ENCODE data around the gene THAP3. TPM values are rescaled to one million over a fixed set of nuclear protein-coding genes. Genes with fewer than 3 reads are reported as not detected.

The THAP3 gene
- total RNA-seq, 2 donors from 2014 or later, result 13.0 to 22.4 TPM

DNA sequence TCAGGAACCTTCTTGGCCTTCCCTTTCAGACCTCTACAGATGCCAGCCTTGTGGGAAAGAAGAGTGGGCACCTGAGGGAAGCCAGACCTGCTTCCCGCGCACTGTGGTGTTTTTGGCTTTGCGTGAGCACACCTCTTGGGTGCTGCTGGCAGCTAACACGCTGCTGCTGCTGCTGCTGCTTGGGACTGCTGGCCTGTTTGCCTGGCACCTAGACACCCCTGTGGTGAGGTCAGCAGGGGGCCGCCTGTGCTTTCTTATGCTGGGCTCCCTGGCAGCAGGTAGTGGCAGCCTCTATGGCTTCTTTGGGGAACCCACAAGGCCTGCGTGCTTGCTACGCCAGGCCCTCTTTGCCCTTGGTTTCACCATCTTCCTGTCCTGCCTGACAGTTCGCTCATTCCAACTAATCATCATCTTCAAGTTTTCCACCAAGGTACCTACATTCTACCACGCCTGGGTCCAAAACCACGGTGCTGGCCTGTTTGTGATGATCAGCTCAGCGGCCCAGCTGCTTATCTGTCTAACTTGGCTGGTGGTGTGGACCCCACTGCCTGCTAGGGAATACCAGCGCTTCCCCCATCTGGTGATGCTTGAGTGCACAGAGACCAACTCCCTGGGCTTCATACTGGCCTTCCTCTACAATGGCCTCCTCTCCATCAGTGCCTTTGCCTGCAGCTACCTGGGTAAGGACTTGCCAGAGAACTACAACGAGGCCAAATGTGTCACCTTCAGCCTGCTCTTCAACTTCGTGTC lies 45.9 kb upstream of the THAP3 start:
- Mint-ChIP-seq H3K4me1 (peaks cover 23% of the 10 kb centered on the region), H3K36me3 (ENCODE audit: low read depth) (peaks cover 7% of the 10 kb centered on the region), H3K27ac (peak overlapping the region; percentile 94), H3K9me3 (no peaks in the 10 kb centered on the region), H3K27me3 (ENCODE audit: insufficient read depth) (no peaks in the 10 kb centered on the region), H3K4me3 (peak overlapping the region; percentile 86)
- Histone ChIP-seq H3K4me1 (ENCODE audit: control insufficient read depth, insufficient read depth, low read length) (peaks cover 13% of the 10 kb centered on the region), H3K9me3 (ENCODE audit: control insufficient read depth, low read length) (no peaks in the 10 kb centered on the region), H3K9ac (ENCODE audit: extremely low read depth, low read length, poor library complexity, severe bottlenecking) (no peak overlapping the region), H3K27ac (ENCODE audit: low read depth, low read length) (peak overlapping the region; percentile 67), H3K27me3 (ENCODE audit: control insufficient read depth, insufficient read depth, low read length, poor library complexity, severe bottlenecking) (no peaks in the 10 kb centered on the region), H3K4me3 (ENCODE audit: low read length) (peak overlapping the region; percentile 93), H3K36me3 (ENCODE audit: control insufficient read depth, insufficient read depth, low read length) (no peaks in the 10 kb centered on the region)
- no peak for DNase-seq
- WGBS, 2 experiments (ENCODE audit: insufficient coverage in 1 of 2, insufficient read length in 1 of 2), result 88 to 91% methylated on average over 10 to 14 of the region's 14 CpGs
- TF ChIP-seq, protein P1, sequence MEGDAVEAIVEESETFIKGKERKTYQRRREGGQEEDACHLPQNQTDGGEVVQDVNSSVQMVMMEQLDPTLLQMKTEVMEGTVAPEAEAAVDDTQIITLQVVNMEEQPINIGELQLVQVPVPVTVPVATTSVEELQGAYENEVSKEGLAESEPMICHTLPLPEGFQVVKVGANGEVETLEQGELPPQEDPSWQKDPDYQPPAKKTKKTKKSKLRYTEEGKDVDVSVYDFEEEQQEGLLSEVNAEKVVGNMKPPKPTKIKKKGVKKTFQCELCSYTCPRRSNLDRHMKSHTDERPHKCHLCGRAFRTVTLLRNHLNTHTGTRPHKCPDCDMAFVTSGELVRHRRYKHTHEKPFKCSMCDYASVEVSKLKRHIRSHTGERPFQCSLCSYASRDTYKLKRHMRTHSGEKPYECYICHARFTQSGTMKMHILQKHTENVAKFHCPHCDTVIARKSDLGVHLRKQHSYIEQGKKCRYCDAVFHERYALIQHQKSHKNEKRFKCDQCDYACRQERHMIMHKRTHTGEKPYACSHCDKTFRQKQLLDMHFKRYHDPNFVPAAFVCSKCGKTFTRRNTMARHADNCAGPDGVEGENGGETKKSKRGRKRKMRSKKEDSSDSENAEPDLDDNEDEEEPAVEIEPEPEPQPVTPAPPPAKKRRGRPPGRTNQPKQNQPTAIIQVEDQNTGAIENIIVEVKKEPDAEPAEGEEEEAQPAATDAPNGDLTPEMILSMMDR (conservative IDR thresholded peaks at IDR 0.05), result no peak

DNA sequence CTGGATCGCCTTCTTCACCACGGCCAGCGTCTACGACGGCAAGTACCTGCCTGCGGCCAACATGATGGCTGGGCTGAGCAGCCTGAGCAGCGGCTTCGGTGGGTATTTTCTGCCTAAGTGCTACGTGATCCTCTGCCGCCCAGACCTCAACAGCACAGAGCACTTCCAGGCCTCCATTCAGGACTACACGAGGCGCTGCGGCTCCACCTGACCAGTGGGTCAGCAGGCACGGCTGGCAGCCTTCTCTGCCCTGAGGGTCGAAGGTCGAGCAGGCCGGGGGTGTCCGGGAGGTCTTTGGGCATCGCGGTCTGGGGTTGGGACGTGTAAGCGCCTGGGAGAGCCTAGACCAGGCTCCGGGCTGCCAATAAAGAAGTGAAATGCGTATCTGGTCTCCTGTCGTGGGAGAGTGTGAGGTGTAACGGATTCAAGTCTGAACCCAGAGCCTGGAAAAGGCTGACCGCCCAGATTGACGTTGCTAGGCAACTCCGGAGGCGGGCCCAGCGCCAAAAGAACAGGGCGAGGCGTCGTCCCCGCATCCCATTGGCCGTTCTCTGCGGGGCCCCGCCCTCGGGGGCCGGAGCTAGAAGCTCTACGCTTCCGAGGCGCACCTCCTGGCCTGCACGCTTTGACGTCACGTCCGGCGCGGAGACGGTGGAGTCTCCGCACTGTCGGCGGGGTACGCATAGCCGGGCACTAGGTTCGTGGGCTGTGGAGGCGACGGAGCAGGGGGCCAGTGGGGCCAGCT lies 45.1 kb upstream of the THAP3 start, which contains the start of gene ZBTB48:
TSS of gene ZBTB48 (plus strand) at position 621 of the 745 bp plus-strand sequence. CDS start 616 bp downstream, outside the sequence.
- Mint-ChIP-seq H3K27me3 (ENCODE audit: insufficient read depth) (no peaks in the 10 kb centered on the region), H3K4me3 (peak within 1 kb of the TSS; percentile 86), H3K4me1 (peaks cover 26% of the 10 kb centered on the region), H3K9me3 (no peaks in the 10 kb centered on the region), H3K27ac (peak within 1 kb of the TSS; percentile 94), H3K36me3 (ENCODE audit: low read depth) (peaks cover 7% of the 10 kb centered on the region)
- Histone ChIP-seq H3K4me3 (ENCODE audit: low read length) (peak within 1 kb of the TSS; percentile 93), H3K27ac (ENCODE audit: low read depth, low read length) (peak within 1 kb of the TSS; percentile 67), H3K9me3 (ENCODE audit: control insufficient read depth, low read length) (no peaks in the 10 kb centered on the region), H3K4me1 (ENCODE audit: control insufficient read depth, insufficient read depth, low read length) (peaks cover 13% of the 10 kb centered on the region), H3K36me3 (ENCODE audit: control insufficient read depth, insufficient read depth, low read length) (no peaks in the 10 kb centered on the region), H3K27me3 (ENCODE audit: control insufficient read depth, insufficient read depth, low read length, poor library complexity, severe bottlenecking) (no peaks in the 10 kb centered on the region), H3K9ac (ENCODE audit: extremely low read depth, low read length, poor library complexity, severe bottlenecking) (peak within 1 kb of the TSS; percentile 77)
- DNase-seq, result peak; percentile 99
- TF ChIP-seq, protein P1 (conservative IDR thresholded peaks at IDR 0.05), result no peak
- 22 to 41% methylated on average over 29 to 58 of the region's 58 CpGs for WGBS, 2 experiments (ENCODE audit: insufficient coverage in 1 of 2, insufficient read length in 1 of 2)

GRCh38 chr1:6580119-6580592 lies 44.5 kb upstream of the THAP3 start:
- no peaks in the 10 kb centered on the region for H3K27me3 Mint-ChIP-seq (ENCODE audit: insufficient read depth)
- peak overlapping the region; percentile 30 for H3K27ac ChIP-seq (ENCODE audit: low read depth, low read length)

More at GRCh38 chr1:6580119-6580592, 44.5 kb upstream of the THAP3 start:
- no peak for DNase-seq
- peaks cover 13% of the 10 kb centered on the region for H3K4me1 ChIP-seq (ENCODE audit: control insufficient read depth, insufficient read depth, low read length)
- no peaks in the 10 kb centered on the region for H3K27me3 ChIP-seq (ENCODE audit: control insufficient read depth, insufficient read depth, low read length, poor library complexity, severe bottlenecking)
- H3K9me3 ChIP-seq (ENCODE audit: control insufficient read depth, low read length), result no peaks in the 10 kb centered on the region
- no peaks in the 10 kb centered on the region for H3K36me3 ChIP-seq (ENCODE audit: control insufficient read depth, insufficient read depth, low read length)
- peaks cover 27% of the 10 kb centered on the region for H3K4me1 Mint-ChIP-seq
- H3K9me3 Mint-ChIP-seq, result no peaks in the 10 kb centered on the region
- 2 to 7% methylated on average over 11 to 30 of the region's 30 CpGs for WGBS, 2 experiments (ENCODE audit: insufficient coverage in 1 of 2, insufficient read length in 1 of 2)
- H3K27ac Mint-ChIP-seq, result peak overlapping the region; percentile 93
- H3K4me3 ChIP-seq (ENCODE audit: low read length), result peak overlapping the region; percentile 93
- H3K36me3 Mint-ChIP-seq (ENCODE audit: low read depth), result peaks cover 7% of the 10 kb centered on the region
- TF ChIP-seq, protein P1 (conservative IDR thresholded peaks at IDR 0.05), result no peak
- peak overlapping the region; percentile 86 for H3K4me3 Mint-ChIP-seq
- peak overlapping the region; percentile 77 for H3K9ac ChIP-seq (ENCODE audit: extremely low read depth, low read length, poor library complexity, severe bottlenecking)

Data from endodermal cell (in vitro differentiated cells).